ENCODE data around the gene HMCN2.

The HMCN2 gene, protein sequence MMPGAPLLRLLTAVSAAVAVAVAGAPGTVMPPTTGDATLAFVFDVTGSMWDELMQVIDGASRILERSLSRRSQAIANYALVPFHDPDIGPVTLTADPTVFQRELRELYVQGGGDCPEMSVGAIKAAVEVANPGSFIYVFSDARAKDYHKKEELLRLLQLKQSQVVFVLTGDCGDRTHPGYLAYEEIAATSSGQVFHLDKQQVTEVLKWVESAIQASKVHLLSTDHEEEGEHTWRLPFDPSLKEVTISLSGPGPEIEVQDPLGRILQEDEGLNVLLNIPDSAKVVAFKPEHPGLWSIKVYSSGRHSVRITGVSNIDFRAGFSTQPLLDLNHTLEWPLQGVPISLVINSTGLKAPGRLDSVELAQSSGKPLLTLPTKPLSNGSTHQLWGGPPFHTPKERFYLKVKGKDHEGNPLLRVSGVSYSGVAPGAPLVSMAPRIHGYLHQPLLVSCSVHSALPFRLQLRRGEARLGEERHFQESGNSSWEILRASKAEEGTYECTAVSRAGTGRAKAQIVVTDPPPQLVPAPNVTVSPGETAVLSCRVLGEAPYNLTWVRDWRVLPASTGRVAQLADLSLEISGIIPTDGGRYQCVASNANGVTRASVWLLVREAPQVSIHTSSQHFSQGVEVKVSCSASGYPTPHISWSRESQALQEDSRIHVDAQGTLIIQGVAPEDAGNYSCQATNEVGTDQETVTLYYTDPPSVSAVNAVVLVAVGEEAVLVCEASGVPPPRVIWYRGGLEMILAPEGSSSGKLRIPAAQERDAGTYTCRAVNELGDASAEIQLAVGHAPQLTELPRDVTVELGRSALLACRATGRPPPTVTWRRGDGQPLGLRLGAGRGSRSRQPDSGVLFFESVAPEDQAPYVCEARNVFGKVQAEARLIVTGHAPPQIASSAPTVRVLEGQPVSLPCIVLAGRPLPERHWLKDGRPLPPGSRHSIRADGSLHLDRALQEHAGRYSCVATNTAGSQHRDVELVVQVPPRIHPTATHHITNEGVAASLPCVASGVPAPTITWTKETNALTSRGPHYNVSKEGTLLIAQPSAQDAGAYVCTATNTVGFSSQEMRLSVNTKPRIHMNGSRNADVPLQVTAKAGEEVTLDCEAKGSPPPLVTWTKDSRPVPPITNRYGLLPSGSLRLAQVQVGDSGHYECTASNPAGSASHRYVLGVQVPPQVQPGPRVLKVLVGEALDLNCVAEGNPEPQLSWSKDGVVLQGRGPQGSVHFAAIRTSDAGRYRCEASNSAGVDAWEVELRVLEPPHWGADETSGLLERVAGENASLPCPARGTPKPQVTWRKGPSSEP (N-terminal part only)

DNA sequence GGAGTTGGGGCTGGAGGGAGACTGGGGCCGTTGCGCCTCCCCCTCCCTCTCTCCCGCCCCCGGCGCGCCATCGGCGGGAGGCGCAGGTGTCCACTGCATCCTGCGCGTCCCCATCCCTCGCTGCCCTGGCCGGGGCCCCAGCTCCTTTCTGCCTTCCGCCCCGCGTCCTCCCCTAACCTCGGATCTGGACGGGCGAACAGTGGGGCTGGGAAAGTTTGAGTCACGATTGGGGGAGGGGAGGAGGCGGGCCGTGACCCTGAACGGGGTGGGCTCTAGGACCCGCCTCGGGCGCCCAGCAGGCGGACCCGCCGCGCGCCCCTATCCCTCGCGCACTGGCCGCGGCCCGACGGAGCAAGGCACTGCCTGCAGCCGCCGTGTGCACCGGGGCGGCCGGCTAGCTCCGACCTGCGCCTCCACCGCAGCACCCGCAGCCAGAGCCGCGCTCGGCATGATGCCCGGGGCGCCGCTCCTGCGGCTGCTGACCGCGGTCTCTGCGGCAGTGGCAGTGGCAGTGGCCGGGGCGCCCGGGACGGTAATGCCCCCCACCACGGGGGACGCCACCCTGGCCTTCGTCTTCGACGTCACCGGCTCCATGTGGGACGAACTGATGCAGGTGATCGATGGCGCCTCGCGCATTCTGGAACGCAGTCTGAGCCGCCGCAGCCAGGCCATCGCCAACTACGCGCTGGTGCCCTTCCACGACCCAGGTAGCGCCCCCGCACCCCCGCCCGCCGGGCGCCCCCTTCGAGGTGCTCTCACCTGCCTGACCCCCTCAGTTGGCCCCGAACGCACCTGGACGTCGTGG is at the start of gene HMCN2:
Gene HMCN2 (plus strand): TSS at position 330 of the 805 bp plus-strand sequence. CDS start 119 bp downstream, at position 449.
- no peak for DNase-seq

- DNase-seq = peak; percentile 12
Measured at GRCh38 chr9:130217838-130218237, 47.7 kb upstream of the HMCN2 start.

- DNase-seq = peak; percentile 34
Measured at GRCh38 chr9:130219661-130220096, 45.9 kb upstream of the HMCN2 start.

- DNase-seq = peak; percentile 67
Measured at GRCh38 chr9:130220352-130220751, 45.2 kb upstream of the HMCN2 start.

DNA sequence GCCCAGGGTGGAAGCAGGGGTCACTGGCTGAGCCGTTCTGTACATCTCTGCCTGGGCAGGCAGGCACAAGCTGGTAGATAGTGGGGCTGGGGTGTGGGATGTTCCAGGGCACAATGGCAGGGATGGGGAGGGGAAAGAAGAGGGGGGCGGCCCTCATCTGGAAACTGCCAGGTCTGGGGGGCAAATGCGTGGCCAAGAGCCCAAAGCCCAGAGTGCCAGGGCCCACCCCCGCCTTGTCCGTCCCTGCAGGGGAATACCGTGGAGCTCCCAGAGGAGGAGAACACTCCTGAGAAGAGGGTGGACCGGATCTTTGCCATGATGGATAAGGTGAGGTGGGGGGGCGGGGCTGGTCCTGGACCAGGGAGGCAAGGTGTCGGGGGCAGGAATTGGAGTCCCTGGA is 42.7 kb upstream of the HMCN2 start:
- DNase-seq = no peak

DNA sequence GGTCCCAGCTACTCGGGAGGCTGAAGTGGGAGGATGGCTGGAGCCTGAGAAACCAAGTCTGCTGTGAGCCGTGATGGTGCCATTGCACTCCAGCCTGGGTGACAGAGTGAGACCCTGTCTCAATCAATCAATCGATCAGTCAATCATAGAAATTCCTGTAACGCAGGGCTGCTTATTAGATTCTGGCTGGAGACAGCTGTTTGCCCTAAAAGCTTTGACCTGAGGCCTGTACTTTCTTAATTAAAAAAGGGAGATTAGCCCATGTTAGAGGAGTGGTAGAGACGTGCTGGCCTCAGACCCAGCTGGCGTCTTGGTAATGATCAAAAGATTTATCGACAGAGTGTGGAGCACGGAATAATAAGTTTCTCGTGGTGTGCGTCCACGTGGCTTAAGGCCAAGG is 40.5 kb upstream of the HMCN2 start:
- DNase-seq = no peak

GRCh38 chr9:130225586-130225985 is 40.0 kb upstream of the HMCN2 start:
- DNase-seq = no peak

GRCh38 chr9:130226112-130226511 is 39.4 kb upstream of the HMCN2 start:
- DNase-seq = no peak

DNA sequence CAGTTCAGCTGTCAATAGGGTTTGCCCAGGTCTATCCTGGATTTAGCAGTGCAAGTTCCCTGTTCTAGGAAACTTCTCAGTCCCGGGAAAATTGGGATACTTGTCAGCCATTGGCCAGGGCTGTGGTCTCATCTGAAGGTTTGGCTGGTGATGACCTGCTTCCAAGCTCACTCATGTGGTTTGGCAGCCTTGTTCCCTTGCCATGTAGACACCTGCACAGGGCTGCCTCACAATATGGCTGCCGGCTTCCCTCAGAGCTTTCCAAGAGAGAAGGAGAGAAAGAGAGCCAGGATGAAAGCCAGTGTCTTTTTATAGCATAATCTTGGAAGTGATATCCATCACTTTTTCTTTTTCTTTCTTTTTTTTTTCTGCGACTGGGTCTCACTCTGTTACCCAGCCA is 37.7 kb upstream of the HMCN2 start:
- no peak for DNase-seq

- DNase-seq = no peak
Measured at GRCh38 chr9:130229759-130230158, 35.8 kb upstream of the HMCN2 start.

- DNase-seq = no peak
Measured at GRCh38 chr9:130230631-130231030, 34.9 kb upstream of the HMCN2 start.

DNA sequence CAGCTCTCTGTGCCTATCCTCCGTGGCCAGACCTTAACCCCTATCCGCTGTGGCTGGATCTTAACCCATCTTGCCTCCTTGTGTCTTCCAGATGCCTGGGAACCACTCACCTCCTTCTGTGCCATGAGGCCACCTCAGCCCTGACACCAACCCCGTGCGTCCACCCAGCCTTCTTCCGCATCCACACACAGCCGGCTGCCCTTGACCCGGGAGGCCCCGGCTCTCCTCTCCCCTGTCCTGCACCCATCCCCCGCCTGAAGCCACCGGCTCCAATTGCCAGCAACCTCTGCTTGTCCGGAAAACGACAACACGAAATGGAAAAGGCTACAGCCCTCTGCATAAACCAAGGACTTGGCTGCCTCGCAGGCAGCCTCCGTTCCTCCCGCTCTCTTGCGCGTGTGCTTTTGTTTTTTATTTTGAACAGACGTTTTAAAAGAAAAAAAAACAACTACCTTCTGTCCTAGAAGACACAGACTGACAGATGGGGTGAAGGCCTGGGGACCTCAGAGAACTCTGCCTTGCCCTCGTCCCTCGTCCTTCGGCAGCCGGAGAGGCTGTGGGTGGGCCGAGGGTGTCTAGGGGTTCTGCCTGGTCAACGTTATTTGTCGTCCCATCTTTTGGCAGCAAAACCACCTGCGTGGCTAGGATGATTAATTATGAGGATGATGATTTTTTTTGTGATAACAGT is 32.5 kb upstream of the HMCN2 start:
- no peak for DNase-seq

DNA sequence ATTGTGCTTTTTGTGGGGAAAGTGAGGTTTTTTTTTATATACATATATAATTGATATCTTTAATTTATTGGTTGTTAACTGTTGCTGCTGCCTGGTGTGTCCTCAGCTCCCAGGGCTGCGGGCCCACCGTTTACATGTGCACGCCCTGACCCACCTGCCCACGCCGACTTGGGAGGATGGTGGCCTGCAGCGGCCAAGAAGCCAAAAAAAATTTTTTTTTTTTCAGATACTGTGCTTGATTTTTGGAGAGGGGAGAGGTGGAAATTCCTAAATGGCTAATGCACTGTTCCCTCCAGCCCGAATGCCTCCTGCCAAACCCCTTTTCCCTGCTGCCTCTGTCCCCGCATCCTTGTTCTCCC is 32.0 kb upstream of the HMCN2 start:
- no peak for DNase-seq

DNA sequence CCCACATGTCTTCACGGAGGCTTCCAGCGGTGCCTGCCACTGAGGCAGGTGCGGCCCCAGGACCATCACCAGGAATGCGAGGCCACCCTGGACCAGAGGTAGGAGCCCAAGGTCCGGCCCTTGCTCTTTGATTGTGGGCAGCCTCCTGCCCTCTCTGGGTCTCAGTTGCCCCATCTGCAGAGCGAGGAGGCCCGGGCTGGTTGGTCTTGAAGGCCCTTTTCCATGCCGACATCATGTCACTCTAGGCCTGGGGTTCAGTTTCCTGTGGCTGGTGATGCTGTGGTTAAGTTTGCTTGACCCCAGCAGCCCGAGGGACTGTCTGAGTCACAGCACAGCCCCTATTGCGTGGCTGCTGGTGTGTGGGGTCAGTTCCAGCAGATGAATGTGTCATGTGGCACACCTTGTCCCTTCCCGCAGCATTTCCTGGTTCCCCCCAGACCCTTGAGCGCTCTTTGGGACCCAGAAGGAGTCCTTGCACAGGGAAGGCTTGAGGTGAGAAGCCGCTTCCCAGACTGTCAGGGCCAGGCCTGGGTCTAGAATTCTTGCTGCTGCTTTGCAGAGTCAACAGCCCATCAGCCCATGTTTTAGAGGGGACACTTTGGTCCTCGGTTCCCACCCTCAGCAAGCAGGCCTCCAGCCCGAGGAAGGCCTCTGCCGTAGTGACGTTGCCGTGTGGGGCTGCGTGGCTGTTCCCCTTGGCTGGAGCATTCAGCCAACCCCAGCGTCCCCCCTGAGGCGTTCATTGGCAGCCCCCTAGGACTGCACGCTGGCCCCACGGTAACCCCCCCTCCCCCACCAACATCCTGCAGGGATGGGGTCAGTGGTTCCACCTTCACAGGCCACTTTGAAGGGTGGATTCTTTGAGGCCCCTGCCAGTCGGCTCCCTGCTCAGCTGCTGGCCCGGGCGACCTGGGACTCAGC is 31.0 kb upstream of the HMCN2 start:
- no peak for DNase-seq

GRCh38 chr9:130235558-130236435 is 29.8 kb upstream of the HMCN2 start:
- DNase-seq = peak; percentile 78

- no peak for DNase-seq
Measured at GRCh38 chr9:130236436-130236985, 29.0 kb upstream of the HMCN2 start.

DNA sequence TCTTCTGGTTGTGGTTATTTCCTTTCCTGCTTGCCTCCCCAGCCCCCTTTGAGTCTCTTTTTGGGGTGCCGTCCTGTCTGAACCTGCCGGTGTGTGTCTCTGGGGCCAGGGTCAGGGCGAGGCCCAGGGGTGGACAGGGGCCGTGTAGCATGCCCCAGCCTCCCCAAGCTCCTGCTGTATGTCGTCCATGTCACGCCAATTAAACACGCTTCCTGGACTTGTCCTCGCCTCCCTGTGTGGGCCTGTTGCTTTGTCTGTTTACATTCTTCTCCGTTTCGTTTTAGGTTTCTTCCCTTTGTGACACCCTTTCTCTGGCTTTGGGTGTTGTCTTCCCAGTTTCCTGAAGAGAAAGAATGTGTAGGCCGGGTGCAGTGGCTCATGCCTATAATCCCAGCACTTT is 28.5 kb upstream of the HMCN2 start:
- no peak for DNase-seq

- DNase-seq = no peak
Measured at GRCh38 chr9:130237763-130238524, 27.6 kb upstream of the HMCN2 start.
